ENCODE results near the gene DES. TPM values are rescaled to one million over a fixed set of nuclear protein-coding genes. Genes with fewer than 3 reads are reported as not detected.

DES gene
- total RNA-seq, 2 donors from 2014 or later, result 1.1 to 3.5 TPM

GRCh38 chr2:219425238-219426067, 7.3 kb downstream of the DES start:
- H3K4me1 ChIP-seq (ENCODE audit: control insufficient read depth, insufficient read depth, low read length), result peaks cover 7% of the 10 kb centered on the region
- Mint-ChIP-seq H3K4me1 (peaks cover 7% of the 10 kb centered on the region), H3K27me3 (ENCODE audit: insufficient read depth) (peaks cover 43% of the 10 kb centered on the region), H3K9me3 (no peaks in the 10 kb centered on the region), H3K4me3 (no peak overlapping the region), H3K27ac (no peak overlapping the region), H3K36me3 (ENCODE audit: low read depth) (no peaks in the 10 kb centered on the region)
- no peak overlapping the region for H3K4me3 ChIP-seq (ENCODE audit: low read length)
- no peak for TF ChIP-seq CTCF (conservative IDR thresholded peaks at IDR 0.05)
- 91 to 100% methylated on average over 3 to 8 of the region's 8 CpGs for WGBS, 2 experiments (ENCODE audit: insufficient coverage in 1 of 2, insufficient read length in 1 of 2)
- H3K27me3 ChIP-seq (ENCODE audit: control insufficient read depth, insufficient read depth, low read length, poor library complexity, severe bottlenecking), result no peaks in the 10 kb centered on the region
- no peak overlapping the region for H3K27ac ChIP-seq (ENCODE audit: low read depth, low read length)
- no peak for DNase-seq
- H3K9me3 ChIP-seq (ENCODE audit: control insufficient read depth, low read length), result no peaks in the 10 kb centered on the region
- H3K9ac ChIP-seq (ENCODE audit: extremely low read depth, low read length, poor library complexity, severe bottlenecking), result no peak overlapping the region
- H3K36me3 ChIP-seq (ENCODE audit: control insufficient read depth, insufficient read depth, low read length), result no peaks in the 10 kb centered on the region

- peaks cover 7% of the 10 kb centered on the region for H3K4me1 ChIP-seq (ENCODE audit: control insufficient read depth, insufficient read depth, low read length)
- Mint-ChIP-seq H3K9me3 (no peaks in the 10 kb centered on the region), H3K27me3 (ENCODE audit: insufficient read depth) (peaks cover 37% of the 10 kb centered on the region), H3K4me1 (peaks cover 7% of the 10 kb centered on the region), H3K27ac (no peak overlapping the region), H3K4me3 (no peak overlapping the region), H3K36me3 (ENCODE audit: low read depth) (no peaks in the 10 kb centered on the region)
- no peak overlapping the region for H3K4me3 ChIP-seq (ENCODE audit: low read length)
- no peak overlapping the region for H3K9ac ChIP-seq (ENCODE audit: extremely low read depth, low read length, poor library complexity, severe bottlenecking)
- peak; percentile 45 for DNase-seq
- no peak for TF ChIP-seq CTCF (conservative IDR thresholded peaks at IDR 0.05)
- no peak overlapping the region for H3K27ac ChIP-seq (ENCODE audit: low read depth, low read length)
- WGBS, 2 experiments (ENCODE audit: insufficient coverage in 1 of 2, insufficient read length in 1 of 2), result 88 to 100% methylated on average over 1 to 7 of the region's 7 CpGs
- H3K36me3 ChIP-seq (ENCODE audit: control insufficient read depth, insufficient read depth, low read length), result no peaks in the 10 kb centered on the region
- no peaks in the 10 kb centered on the region for H3K27me3 ChIP-seq (ENCODE audit: control insufficient read depth, insufficient read depth, low read length, poor library complexity, severe bottlenecking)
- no peaks in the 10 kb centered on the region for H3K9me3 ChIP-seq (ENCODE audit: control insufficient read depth, low read length)
Observed at GRCh38 chr2:219426068-219426443, 7.9 kb downstream of the DES start.

GRCh38 chr2:219426534-219427136, 8.5 kb downstream of the DES start:
- H3K9ac ChIP-seq (ENCODE audit: extremely low read depth, low read length, poor library complexity, severe bottlenecking), result no peak overlapping the region
- no peak for TF ChIP-seq CTCF (conservative IDR thresholded peaks at IDR 0.05)
- H3K4me3 ChIP-seq (ENCODE audit: low read length), result no peak overlapping the region
- H3K27me3 Mint-ChIP-seq (ENCODE audit: insufficient read depth), result peaks cover 34% of the 10 kb centered on the region
- H3K4me3 Mint-ChIP-seq, result no peak overlapping the region
- H3K27me3 ChIP-seq (ENCODE audit: control insufficient read depth, insufficient read depth, low read length, poor library complexity, severe bottlenecking), result no peaks in the 10 kb centered on the region
- H3K36me3 Mint-ChIP-seq (ENCODE audit: low read depth), result no peaks in the 10 kb centered on the region
- H3K36me3 ChIP-seq (ENCODE audit: control insufficient read depth, insufficient read depth, low read length), result no peaks in the 10 kb centered on the region
- no peaks in the 10 kb centered on the region for H3K9me3 Mint-ChIP-seq
- DNase-seq, result peak; percentile 47
- no peak overlapping the region for H3K27ac Mint-ChIP-seq
- H3K9me3 ChIP-seq (ENCODE audit: control insufficient read depth, low read length), result no peaks in the 10 kb centered on the region
- peaks cover 7% of the 10 kb centered on the region for H3K4me1 Mint-ChIP-seq
- WGBS, 2 experiments (ENCODE audit: insufficient coverage in 1 of 2, insufficient read length in 1 of 2), result 40 to 87% methylated on average over 1 to 7 of the region's 7 CpGs
- peaks cover 7% of the 10 kb centered on the region for H3K4me1 ChIP-seq (ENCODE audit: control insufficient read depth, insufficient read depth, low read length)
- no peak overlapping the region for H3K27ac ChIP-seq (ENCODE audit: low read depth, low read length)

All from endodermal cell (in vitro differentiated cells).